SK-N-SH treated with all-trans-retinoic acid at 6 μM for 48 hours (cell line): ENCODE results near the gene LTBP1.
A peak's percentile ranks its signal among the peaks of the same experiment; 100 is the strongest.

Experiments
- ARNTL ChIP-seq: fragments of 450-650 bp; formaldehyde crosslinking; IDR thresholded peaks from 2 replicates; pipeline ENCODE4 v1.5.0; 2020; ENCODE audit warnings: low read depth, mild to moderate bottlenecking, moderate library complexity, borderline replicate concordance
- BACH2 ChIP-seq: fragments of 250-450 bp; sonication (Bioruptor Pico); IDR thresholded peaks from 2 replicates; pipeline ENCODE4 v1.9.0; 2021; ENCODE audit warnings: mild to moderate bottlenecking, borderline replicate concordance
- ESRRG ChIP-seq: fragments of 250-450 bp; sonication (Bioruptor Pico); IDR thresholded peaks from 2 replicates; pipeline ENCODE4 v1.6.1; 2021; ENCODE audit warnings: mild to moderate bottlenecking
- GLIS3 ChIP-seq: fragments of 250-450 bp; sonication (Bioruptor Pico); IDR thresholded peaks from 2 replicates; pipeline ENCODE4 v1.5.0; 2020; ENCODE audit warnings: mild to moderate bottlenecking, moderate library complexity
- ISL1 ChIP-seq: fragments of 250-450 bp; sonication (Bioruptor Pico); IDR thresholded peaks from 2 replicates; pipeline ENCODE4 v2.1.2; 2022; ENCODE audit warnings: mild to moderate bottlenecking, moderate library complexity
- OSR1 ChIP-seq: fragments of 250-450 bp; sonication (Bioruptor Pico); IDR thresholded peaks from 2 replicates; pipeline ENCODE4 v1.8.0; 2022; ENCODE audit warnings: moderate library complexity, mild to moderate bottlenecking, inconsistent platforms
- PATZ1 ChIP-seq: fragments of 250-450 bp; sonication (Bioruptor Pico); IDR thresholded peaks from 2 replicates; pipeline ENCODE4 v1.8.0; 2020; ENCODE audit warnings: mild to moderate bottlenecking, moderate library complexity, borderline replicate concordance
- POU6F1 ChIP-seq: fragments of 250-450 bp; sonication (Bioruptor Pico); IDR thresholded peaks from 2 replicates; pipeline ENCODE4 v1.8.0; 2021; ENCODE audit warnings: low read depth, mild to moderate bottlenecking, moderate library complexity, borderline replicate concordance
- RARB ChIP-seq: fragments of 250-450 bp; sonication (Bioruptor Pico); IDR thresholded peaks from 2 replicates; pipeline ENCODE4 v1.8.0; 2021; ENCODE audit warnings: mild to moderate bottlenecking, moderate library complexity
- TSHZ2 ChIP-seq: fragments of 250-450 bp; sonication (Bioruptor Pico); IDR thresholded peaks from 2 replicates; pipeline ENCODE4 v1.5.0; 2020; ENCODE audit warnings: mild to moderate bottlenecking, moderate library complexity
- ZC3H10 ChIP-seq: fragments of 250-450 bp; sonication (Bioruptor Pico); IDR thresholded peaks from 2 replicates; pipeline ENCODE4 v1.5.1; 2021; ENCODE audit warnings: mild to moderate bottlenecking, moderate library complexity
- ZFP30 ChIP-seq: fragments of 450-650 bp; formaldehyde crosslinking; IDR thresholded peaks from 2 replicates; pipeline ENCODE4 v1.5.0; 2022; ENCODE audit warnings: mild to moderate bottlenecking, moderate library complexity
- ZNF565 ChIP-seq: fragments of 450-650 bp; formaldehyde crosslinking; conservative IDR thresholded peaks from 2 replicates; pipeline ENCODE4 v1.5.0; 2020; ENCODE audit warnings: low read depth, mild to moderate bottlenecking, moderate library complexity
- ZNF70 ChIP-seq: fragments of 450-650 bp; formaldehyde crosslinking; IDR thresholded peaks from 2 replicates; pipeline ENCODE4 v1.5.0; 2020; ENCODE audit warnings: mild to moderate bottlenecking, moderate library complexity

- TF ChIP-seq RARB (CRISPR knock-in tag) (no peak), BACH2 (CRISPR knock-in tag) (no peak), ISL1 (CRISPR knock-in tag) (no peak), ZFP30 (CRISPR knock-in tag) (peak; percentile 53), GLIS3 (no peak), ZNF565 (CRISPR knock-in tag) (no peak), ESRRG (CRISPR knock-in tag) (no peak), OSR1 (CRISPR knock-in tag) (no peak), ZC3H10 (CRISPR knock-in tag) (no peak), ZNF70 (CRISPR knock-in tag) (no peak), POU6F1 (no peak), PATZ1 (CRISPR knock-in tag) (no peak), TSHZ2 (CRISPR knock-in tag) (no peak), ARNTL (CRISPR knock-in tag) (no peak)
Observed at GRCh38 chr2:33448220-33448899, 501.6 kb downstream of the LTBP1 start.
